RWPE2 (cell line): ENCODE results near the gene NFS1.
"Not testable (repeated sequence)": the region's sequence is repeated elsewhere in the genome, so short reads cannot be mapped to it uniquely, and the experiment has no call there.

Experiments
- ATAC-seq: fragments of 200-7000 bp; cut with Tn5 transposase; 3 replicates; pipeline ENCODE4 v1.9.1; 2021; ENCODE audit warnings: low read depth
- DNase-seq: peaks from one replicate; pipeline ENCODE4 v3.0.0-alpha.2; 2020; ENCODE audit warnings: low spot score
- H3K27ac ChIP-seq: fragments of 450-650 bp; 2 replicates; pipeline ENCODE4 v1.5.1; 2017; ENCODE audit warnings: mild to moderate bottlenecking; ENCODE audit not compliant: poor library complexity, severe bottlenecking
- H3K27me3 ChIP-seq: fragments of 250-450 bp; sonication (Bioruptor Pico); 2 replicates; pipeline ENCODE4 v1.5.1; 2021; ENCODE audit warnings: mild to moderate bottlenecking, moderate library complexity; ENCODE audit not compliant: insufficient read depth, poor library complexity, severe bottlenecking
- H3K36me3 ChIP-seq: fragments of 250-450 bp; sonication (Bioruptor Pico); 2 replicates; pipeline ENCODE4 v1.5.1; 2020; ENCODE audit warnings: low read depth, mild to moderate bottlenecking, moderate library complexity
- H3K4me1 ChIP-seq: fragments of 250-450 bp; sonication (Bioruptor Pico); 2 replicates; pipeline ENCODE4 v1.5.1; 2021; ENCODE audit warnings: mild to moderate bottlenecking, moderate library complexity; ENCODE audit not compliant: insufficient read depth, poor library complexity, severe bottlenecking
- H3K4me3 ChIP-seq: fragments of 250-450 bp; sonication (Bioruptor Pico); 2 replicates; pipeline ENCODE4 v1.5.1; 2021; ENCODE audit warnings: mild to moderate bottlenecking, moderate library complexity; ENCODE audit not compliant: severe bottlenecking
- H3K9me3 ChIP-seq: fragments of 250-450 bp; sonication (Bioruptor Pico); 2 replicates; pipeline ENCODE4 v1.5.1; 2021; ENCODE audit warnings: mild to moderate bottlenecking, moderate library complexity; ENCODE audit not compliant: severe bottlenecking
- TF ChIP-seq, protein P1 (sequence below): fragments of 450-650 bp; IDR thresholded peaks from one replicate; pipeline ENCODE4 v1.5.1; 2017; ENCODE audit warnings: mild to moderate bottlenecking, moderate library complexity; ENCODE audit not compliant: poor library complexity, severe bottlenecking

Gene NFS1

DNA sequence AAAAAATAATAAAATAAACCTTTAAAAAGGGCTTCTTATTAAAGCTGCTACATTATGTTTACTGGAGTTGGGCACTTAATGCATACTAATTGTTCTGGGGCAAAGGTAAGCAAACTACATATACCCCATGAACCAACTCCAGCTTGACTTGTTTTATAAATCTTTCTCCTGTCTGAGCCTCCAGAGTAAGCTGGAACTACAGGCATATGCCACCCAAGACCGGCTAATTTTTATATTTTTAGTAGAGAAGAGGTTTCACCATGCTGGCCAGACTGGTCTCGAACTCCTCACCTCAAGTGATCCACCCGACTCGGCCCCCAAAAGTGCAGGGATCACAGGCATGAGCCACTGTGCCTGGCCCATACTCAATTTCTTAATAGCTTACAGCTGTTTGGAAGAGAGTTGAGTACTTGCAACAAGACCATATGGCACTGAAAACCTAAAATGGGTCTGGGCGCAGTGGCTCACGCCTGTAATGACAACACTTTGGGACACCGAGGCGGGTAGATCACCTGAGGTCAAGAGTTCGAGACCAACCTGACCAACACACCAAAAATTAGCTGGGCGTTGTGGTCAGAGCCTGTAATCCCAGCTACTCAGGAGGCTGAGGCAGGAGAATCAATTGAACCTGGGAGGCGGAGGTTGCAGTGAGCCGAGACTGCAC is 20.0 kb upstream of the NFS1 start:
- no peak for DNase-seq
- no peaks in the 10 kb centered on the region for H3K9me3 ChIP-seq
- TF ChIP-seq, protein P1, sequence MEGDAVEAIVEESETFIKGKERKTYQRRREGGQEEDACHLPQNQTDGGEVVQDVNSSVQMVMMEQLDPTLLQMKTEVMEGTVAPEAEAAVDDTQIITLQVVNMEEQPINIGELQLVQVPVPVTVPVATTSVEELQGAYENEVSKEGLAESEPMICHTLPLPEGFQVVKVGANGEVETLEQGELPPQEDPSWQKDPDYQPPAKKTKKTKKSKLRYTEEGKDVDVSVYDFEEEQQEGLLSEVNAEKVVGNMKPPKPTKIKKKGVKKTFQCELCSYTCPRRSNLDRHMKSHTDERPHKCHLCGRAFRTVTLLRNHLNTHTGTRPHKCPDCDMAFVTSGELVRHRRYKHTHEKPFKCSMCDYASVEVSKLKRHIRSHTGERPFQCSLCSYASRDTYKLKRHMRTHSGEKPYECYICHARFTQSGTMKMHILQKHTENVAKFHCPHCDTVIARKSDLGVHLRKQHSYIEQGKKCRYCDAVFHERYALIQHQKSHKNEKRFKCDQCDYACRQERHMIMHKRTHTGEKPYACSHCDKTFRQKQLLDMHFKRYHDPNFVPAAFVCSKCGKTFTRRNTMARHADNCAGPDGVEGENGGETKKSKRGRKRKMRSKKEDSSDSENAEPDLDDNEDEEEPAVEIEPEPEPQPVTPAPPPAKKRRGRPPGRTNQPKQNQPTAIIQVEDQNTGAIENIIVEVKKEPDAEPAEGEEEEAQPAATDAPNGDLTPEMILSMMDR: no peak

DNA sequence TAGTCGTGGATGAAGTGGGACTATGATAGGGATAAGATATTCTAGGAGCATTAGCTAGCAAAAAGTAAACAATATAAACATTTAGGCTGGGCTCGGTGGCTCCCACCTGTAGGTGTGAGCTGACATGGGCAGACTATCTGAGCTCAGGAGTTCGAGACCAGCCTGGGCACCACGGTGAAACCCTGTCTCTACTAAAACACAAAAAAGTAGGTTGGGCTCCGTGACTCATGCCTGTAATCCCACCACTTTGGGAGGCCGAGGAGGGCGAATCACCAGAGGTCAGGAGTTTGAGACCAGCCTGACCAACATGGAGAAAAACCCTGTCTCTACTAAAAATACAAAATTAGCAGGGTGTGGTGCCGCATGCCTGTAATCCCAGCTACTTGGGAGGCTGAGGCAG is 19.2 kb upstream of the NFS1 start:
- DNase-seq, H3K4me1 ChIP-seq, H3K27me3 ChIP-seq, H3K4me3 ChIP-seq, H3K27ac ChIP-seq, H3K9me3 ChIP-seq: not testable (repeated sequence)
- peak; percentile 6; the same call in 1 of the 3 replicates for ATAC-seq
- H3K36me3 ChIP-seq: peaks cover 100% of the 10 kb centered on the region

More for the DNA sequence above, 20.0 kb upstream of the NFS1 start:
- Histone ChIP-seq H3K27ac (no peak overlapping the region), H3K36me3 (peaks cover 100% of the 10 kb centered on the region), H3K4me1 (no peaks in the 10 kb centered on the region), H3K4me3 (no peak overlapping the region), H3K27me3 (no peaks in the 10 kb centered on the region)
- no peak; the same call in 2 of the 3 replicates for ATAC-seq

DNA sequence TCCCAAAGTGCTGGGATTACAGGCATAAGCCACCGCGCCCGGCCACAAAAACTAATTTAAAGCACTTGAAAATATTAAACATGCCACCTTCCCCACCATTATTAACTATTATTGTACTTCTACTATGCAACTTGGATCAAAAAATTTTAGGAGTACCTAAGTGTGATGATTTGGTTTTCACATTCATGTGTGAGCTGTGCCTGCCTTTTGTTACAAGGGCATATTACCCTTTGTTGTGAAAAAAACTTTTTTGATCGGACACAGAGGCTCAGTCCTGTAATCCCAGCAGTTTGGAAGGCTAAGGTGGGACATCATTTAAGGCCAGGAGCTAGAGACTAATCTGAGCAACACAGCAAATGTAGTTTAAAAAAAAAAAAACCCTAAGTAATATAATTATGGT is 17.2 kb upstream of the NFS1 start:
- TF ChIP-seq, protein P1: no peak
- Histone ChIP-seq H3K4me1 (peaks cover 3% of the 10 kb centered on the region), H3K4me3 (no peak overlapping the region), H3K36me3 (peaks cover 98% of the 10 kb centered on the region), H3K27ac (no peak overlapping the region), H3K27me3 (no peaks in the 10 kb centered on the region), H3K9me3 (no peaks in the 10 kb centered on the region)
- ATAC-seq (no peak), DNase-seq (no peak)

DNA sequence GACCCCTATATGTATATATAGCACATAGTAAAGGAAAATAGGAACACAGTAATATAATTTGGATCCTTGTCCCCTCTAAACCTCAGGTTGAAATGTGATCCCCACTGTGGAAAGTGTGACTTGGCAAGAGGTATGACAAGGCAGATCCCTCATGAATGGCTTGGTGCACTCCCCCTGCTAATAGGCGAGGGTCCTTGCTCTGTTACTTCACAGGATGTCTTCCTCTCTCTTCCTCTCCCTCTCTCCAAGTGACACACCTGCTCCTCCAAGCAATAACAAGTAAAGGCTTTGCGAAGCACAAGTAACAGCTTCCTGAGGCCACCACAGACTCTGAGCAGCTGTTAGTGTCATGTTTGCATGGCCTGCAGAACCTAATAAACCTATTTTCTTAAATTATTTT is 16.5 kb upstream of the NFS1 start:
- Histone ChIP-seq H3K36me3 (peaks cover 98% of the 10 kb centered on the region), H3K27ac (no peak overlapping the region), H3K27me3 (no peaks in the 10 kb centered on the region), H3K4me3 (no peak overlapping the region), H3K4me1 (peaks cover 3% of the 10 kb centered on the region), H3K9me3 (no peaks in the 10 kb centered on the region)
- no peak for DNase-seq
- ATAC-seq: no peak
- TF ChIP-seq, protein P1: no peak

DNA sequence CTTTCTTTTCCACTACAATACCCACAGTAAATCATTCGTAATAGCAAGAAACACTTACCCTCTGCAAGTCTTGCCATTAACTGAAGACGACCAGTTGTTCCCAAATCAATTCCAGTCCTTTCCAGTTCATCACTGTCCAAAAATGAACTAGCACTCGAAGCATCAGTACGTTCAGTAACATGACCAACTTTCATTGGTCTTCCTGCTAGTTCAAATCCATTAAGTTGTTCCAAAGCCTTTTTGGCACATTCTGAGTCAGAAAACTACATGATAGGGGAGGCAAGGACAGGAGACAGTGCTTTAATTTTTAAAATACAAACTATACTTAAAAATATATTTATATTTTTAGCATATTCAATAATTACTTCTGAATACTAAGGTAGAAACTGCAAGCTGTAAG is 15.0 kb upstream of the NFS1 start:
- ATAC-seq (no peak), DNase-seq (no peak)
- peaks cover 3% of the 10 kb centered on the region for H3K4me1 ChIP-seq
- no peak overlapping the region for H3K27ac ChIP-seq
- H3K4me3 ChIP-seq: no peak overlapping the region
- H3K27me3 ChIP-seq: no peaks in the 10 kb centered on the region
- H3K9me3 ChIP-seq: no peaks in the 10 kb centered on the region
- TF ChIP-seq, protein P1: no peak
- peaks cover 98% of the 10 kb centered on the region for H3K36me3 ChIP-seq

DNA sequence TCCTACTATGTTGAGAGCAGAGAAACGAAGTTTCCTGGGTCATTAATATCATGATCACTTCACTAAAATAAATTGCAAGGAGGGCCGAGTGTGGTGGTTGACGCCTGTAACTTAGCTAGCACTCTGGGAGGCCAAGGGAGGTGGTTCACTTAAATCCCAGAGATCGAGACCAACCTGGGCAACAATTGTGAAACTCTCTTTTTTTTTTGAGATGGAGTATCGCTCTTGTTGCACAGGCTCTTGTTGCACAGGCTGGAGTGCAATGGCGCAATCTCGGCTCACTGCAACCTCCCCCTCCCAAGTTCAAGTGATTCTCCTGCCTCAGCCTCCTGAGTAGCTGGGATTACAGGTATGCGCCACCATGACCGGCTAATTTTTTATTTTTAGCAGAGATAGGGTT is 14.0 kb upstream of the NFS1 start:
- H3K4me1 ChIP-seq, ATAC-seq, H3K27me3 ChIP-seq, H3K27ac ChIP-seq, H3K9me3 ChIP-seq, H3K4me3 ChIP-seq, DNase-seq: not testable (repeated sequence)
- H3K36me3 ChIP-seq: peaks cover 98% of the 10 kb centered on the region
